Neutrophil (primary cell): Measurements from ENCODE around the gene MCOLN1.

Experiments used
- H3K27ac ChIP-seq: fragments of 200-600 bp; sonication (generic); 2 replicates; pipeline ENCODE4 v1.5.1; 2016; ENCODE audit warnings: mild to moderate bottlenecking, moderate library complexity
- H3K27me3 ChIP-seq: fragments of 200-600 bp; sonication (generic); 2 replicates; pipeline ENCODE4 v1.6.0; 2016; ENCODE audit warnings: mild to moderate bottlenecking
- H3K36me3 ChIP-seq: fragments of 200-600 bp; sonication (generic); 2 replicates; pipeline ENCODE4 v1.5.1; 2017
- H3K4me1 ChIP-seq, 2 experiments: fragments of 200-600 bp in 1 of 2; sonication (generic) in 1 of 2; 1 replicate in 1 of 2; 2 replicates in 1 of 2; pipeline versions ENCODE4 v1.5.1 to v1.6.1; 2013 to 2016; ENCODE audit warnings: low read depth in 1 of 2, low read length in 1 of 2, mild to moderate bottlenecking in 1 of 2, moderate library complexity in 1 of 2; ENCODE audit not compliant: control insufficient read depth in 1 of 2, insufficient read depth in 1 of 2
- H3K4me3 ChIP-seq, 2 experiments: fragments of 200-600 bp in 1 of 2; sonication (generic) in 1 of 2; 1 replicate in 1 of 2; 2 replicates in 1 of 2; pipeline ENCODE4 v1.5.1; 2013 to 2016; ENCODE audit warnings: low read depth in 1 of 2, low read length in 1 of 2, mild to moderate bottlenecking in 1 of 2, moderate library complexity in 1 of 2
- H3K9me3 ChIP-seq: fragments of 200-600 bp; sonication (generic); 2 replicates; pipeline ENCODE4 v1.5.1; 2016
- TF ChIP-seq, protein P1 (sequence below): fragments of 200-600 bp; sonication (generic); IDR thresholded peaks from 2 replicates; pipeline ENCODE4 v1.5.1; 2016; ENCODE audit warnings: antibody characterized with exemption

MCOLN1 gene

GRCh38 chr19:7483720-7484201, 38.7 kb upstream of the MCOLN1 start:
- Histone ChIP-seq H3K27ac (no peak overlapping the region), H3K4me3 (no peak overlapping the region), H3K36me3 (no peaks in the 10 kb centered on the region), H3K4me1 (peaks cover 8 to 16% of the 10 kb centered on the region in 2 experiments), H3K9me3 (no peaks in the 10 kb centered on the region), H3K27me3 (peaks cover 17% of the 10 kb centered on the region)
- TF ChIP-seq, protein P1, sequence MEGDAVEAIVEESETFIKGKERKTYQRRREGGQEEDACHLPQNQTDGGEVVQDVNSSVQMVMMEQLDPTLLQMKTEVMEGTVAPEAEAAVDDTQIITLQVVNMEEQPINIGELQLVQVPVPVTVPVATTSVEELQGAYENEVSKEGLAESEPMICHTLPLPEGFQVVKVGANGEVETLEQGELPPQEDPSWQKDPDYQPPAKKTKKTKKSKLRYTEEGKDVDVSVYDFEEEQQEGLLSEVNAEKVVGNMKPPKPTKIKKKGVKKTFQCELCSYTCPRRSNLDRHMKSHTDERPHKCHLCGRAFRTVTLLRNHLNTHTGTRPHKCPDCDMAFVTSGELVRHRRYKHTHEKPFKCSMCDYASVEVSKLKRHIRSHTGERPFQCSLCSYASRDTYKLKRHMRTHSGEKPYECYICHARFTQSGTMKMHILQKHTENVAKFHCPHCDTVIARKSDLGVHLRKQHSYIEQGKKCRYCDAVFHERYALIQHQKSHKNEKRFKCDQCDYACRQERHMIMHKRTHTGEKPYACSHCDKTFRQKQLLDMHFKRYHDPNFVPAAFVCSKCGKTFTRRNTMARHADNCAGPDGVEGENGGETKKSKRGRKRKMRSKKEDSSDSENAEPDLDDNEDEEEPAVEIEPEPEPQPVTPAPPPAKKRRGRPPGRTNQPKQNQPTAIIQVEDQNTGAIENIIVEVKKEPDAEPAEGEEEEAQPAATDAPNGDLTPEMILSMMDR = no peak

- Histone ChIP-seq H3K9me3 (no peaks in the 10 kb centered on the region), H3K27me3 (peaks cover 17% of the 10 kb centered on the region), H3K4me3 (no peak overlapping the region), H3K27ac (no peak overlapping the region), H3K36me3 (no peaks in the 10 kb centered on the region), H3K4me1 (peaks cover 37 to 43% of the 10 kb centered on the region in 2 experiments)
- TF ChIP-seq, protein P1 = no peak
These were observed 35.5 kb upstream of the MCOLN1 start for GRCh38 chr19:7486923-7487322.

DNA sequence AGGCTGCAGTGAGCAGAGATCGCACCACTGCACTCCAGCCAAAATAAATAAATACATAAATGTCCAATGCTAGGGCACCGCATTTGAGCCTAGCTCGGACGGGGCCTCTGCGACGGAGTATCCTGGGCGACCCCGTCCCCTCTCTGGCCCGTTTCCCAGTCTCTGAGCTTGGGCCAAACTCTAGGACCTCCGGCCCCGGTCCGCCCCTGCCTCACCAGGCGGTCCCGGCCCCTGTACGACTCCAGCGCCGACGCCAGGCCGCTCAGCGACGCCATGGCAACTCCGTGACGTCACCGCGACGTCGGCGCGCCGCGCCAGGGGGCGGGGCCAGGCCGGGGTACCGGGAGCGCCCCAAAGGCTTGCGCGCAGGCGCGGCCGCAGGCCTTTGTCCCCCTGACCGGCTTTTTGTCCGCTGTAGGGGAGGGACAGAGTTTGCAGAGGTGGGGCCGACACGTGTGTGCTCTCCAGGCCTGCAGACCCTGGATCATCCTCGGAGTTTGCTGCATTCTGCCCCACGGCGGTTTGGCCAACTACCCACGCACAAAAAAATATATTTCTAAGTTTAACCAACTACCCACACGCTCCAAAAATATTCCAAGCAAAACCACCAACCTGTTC, 33.6 kb upstream of the MCOLN1 start, which contains the start of gene PEX11G:
Gene PEX11G, minus strand, starts transcription at position 300 of the 618 bp plus-strand sequence. Its CDS starts 25 bp downstream, at position 275.
- Histone ChIP-seq H3K4me1 (peaks cover 45 to 49% of the 10 kb centered on the region in 2 experiments), H3K9me3 (no peaks in the 10 kb centered on the region), H3K4me3 (peak within 1 kb of the TSS; percentile 64 to 68), H3K27me3 (peaks cover 2% of the 10 kb centered on the region), H3K27ac (peak within 1 kb of the TSS; percentile 85), H3K36me3 (no peaks in the 10 kb centered on the region)
- TF ChIP-seq, protein P1 = peak; percentile 56

- H3K27me3 ChIP-seq = no peaks in the 10 kb centered on the region
- H3K36me3 ChIP-seq = no peaks in the 10 kb centered on the region
- peak overlapping the region; percentile 85 for H3K27ac ChIP-seq
- TF ChIP-seq, protein P1 = no peak
- peaks cover 52 to 53% of the 10 kb centered on the region in 2 experiments for H3K4me1 ChIP-seq
- H3K9me3 ChIP-seq = no peaks in the 10 kb centered on the region
- H3K4me3 ChIP-seq = peak overlapping the region in 1 of 2 experiments; percentile 64
These were observed 32.8 kb upstream of the MCOLN1 start for GRCh38 chr19:7489609-7490044.

- peak overlapping the region; percentile 96 for H3K27ac ChIP-seq
- H3K36me3 ChIP-seq = no peaks in the 10 kb centered on the region
- peaks cover 12% of the 10 kb centered on the region for H3K27me3 ChIP-seq
- H3K4me1 ChIP-seq = peaks cover 54% of the 10 kb centered on the region in 2 experiments
- peak overlapping the region; percentile 30 to 35 for H3K4me3 ChIP-seq
- TF ChIP-seq, protein P1 = peak; percentile 2
- no peaks in the 10 kb centered on the region for H3K9me3 ChIP-seq
These were observed 30.3 kb upstream of the MCOLN1 start for GRCh38 chr19:7492142-7492541.
